ENCODE results near the gene COL6A1. TPM values are rescaled to one million over a fixed set of nuclear protein-coding genes. Genes with fewer than 3 reads are reported as not detected.

COL6A1 gene
- total and polyA plus RNA-seq, 4 donors = 16.9 to 82.0 (median 35.7) TPM

DNA sequence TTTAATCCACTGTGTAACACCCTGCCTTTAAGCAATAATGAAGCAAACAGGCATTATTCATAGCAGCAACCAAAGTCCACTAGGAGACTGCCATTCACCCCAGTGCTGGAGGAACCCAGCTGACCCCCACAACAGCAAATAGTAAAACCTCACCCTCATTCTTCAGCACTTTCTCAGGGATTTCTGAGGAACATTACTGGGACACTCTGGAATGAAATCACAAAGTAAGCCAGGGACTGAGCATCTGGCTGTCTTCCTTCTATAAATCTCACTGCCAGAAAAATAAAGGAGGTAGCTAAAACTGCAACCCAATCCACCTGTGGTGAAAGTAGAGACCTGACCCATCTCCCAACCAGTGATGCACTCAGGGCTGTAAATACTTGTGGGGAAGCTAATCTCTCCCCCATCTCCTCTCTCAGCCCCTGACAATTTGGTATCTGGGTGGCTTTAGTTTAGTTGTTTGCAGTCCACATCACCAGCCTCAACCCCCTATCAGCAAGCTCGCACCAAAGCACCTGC, 47.1 kb downstream of the COL6A1 start:
- 82% methylated on average over 1 of the region's 1 CpG for WGBS

DNA sequence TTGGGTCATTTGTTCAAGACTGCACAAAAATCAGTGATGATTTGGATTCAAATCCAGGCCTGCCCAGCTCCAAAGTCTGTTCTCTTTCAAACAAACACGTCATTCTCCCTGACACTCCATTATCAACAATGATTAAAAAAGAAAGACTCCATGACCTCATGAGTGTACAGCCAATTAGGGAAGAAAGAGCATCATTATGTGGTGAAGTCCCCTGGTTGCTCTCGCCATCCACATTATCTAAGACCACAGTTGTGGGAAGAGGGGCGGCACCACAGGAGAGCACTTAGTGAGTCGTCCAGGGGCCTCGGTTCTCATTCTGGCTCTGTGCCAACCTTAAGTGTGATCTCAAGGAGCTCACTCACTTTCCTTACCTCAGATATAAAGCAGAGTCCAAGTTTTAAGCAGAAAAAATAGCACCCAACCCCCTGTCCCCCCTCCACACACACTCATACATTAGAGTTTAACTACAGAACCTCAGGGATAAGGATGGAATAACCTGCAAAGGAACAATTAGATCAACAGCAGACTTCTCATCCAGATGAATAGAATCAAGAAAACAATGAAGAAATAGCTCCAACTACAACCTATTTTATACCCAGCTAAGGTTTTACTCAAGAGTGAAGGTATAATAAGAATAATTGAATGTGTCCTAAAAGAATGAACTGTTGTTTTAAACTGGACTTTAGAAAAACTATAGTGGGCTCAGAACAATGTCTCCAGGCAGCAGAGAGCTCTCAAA, 47.8 kb downstream of the COL6A1 start:
- Histone ChIP-seq H3K36me3 (ENCODE audit: control insufficient read depth in 4 of 4, insufficient read depth in 3 of 4, low read depth in 1 of 4, low read length in 3 of 4) (no peaks in the 10 kb centered on the region), H3K9me3 (ENCODE audit: control insufficient read depth in 4 of 4, low read length in 3 of 4) (peaks cover 0 to 13% (median 2%) of the 10 kb centered on the region in 4 donors), H3K4me3 (ENCODE audit: low read depth in 1 of 3, low read length in 3 of 3) (no peak overlapping the region), H3K9ac (ENCODE audit: low read depth in 1 of 2, low read length in 2 of 2) (no peak overlapping the region), H3K27me3 (ENCODE audit: control insufficient read depth in 4 of 4, insufficient read depth in 4 of 4, low read length in 3 of 4) (no peaks in the 10 kb centered on the region), H3K27ac (ENCODE audit: low read depth in 1 of 2, low read length in 2 of 2) (peak overlapping the region; percentile 40 to 61), H3K4me1 (ENCODE audit: control insufficient read depth in 4 of 4, insufficient read depth in 4 of 4, low read length in 3 of 4) (no peaks in the 10 kb centered on the region)
- DNase-seq (ENCODE audit: low spot score) = no peak
- TF ChIP-seq, protein P1, sequence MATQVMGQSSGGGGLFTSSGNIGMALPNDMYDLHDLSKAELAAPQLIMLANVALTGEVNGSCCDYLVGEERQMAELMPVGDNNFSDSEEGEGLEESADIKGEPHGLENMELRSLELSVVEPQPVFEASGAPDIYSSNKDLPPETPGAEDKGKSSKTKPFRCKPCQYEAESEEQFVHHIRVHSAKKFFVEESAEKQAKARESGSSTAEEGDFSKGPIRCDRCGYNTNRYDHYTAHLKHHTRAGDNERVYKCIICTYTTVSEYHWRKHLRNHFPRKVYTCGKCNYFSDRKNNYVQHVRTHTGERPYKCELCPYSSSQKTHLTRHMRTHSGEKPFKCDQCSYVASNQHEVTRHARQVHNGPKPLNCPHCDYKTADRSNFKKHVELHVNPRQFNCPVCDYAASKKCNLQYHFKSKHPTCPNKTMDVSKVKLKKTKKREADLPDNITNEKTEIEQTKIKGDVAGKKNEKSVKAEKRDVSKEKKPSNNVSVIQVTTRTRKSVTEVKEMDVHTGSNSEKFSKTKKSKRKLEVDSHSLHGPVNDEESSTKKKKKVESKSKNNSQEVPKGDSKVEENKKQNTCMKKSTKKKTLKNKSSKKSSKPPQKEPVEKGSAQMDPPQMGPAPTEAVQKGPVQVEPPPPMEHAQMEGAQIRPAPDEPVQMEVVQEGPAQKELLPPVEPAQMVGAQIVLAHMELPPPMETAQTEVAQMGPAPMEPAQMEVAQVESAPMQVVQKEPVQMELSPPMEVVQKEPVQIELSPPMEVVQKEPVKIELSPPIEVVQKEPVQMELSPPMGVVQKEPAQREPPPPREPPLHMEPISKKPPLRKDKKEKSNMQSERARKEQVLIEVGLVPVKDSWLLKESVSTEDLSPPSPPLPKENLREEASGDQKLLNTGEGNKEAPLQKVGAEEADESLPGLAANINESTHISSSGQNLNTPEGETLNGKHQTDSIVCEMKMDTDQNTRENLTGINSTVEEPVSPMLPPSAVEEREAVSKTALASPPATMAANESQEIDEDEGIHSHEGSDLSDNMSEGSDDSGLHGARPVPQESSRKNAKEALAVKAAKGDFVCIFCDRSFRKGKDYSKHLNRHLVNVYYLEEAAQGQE (IDR thresholded peaks at IDR 0.05) = no peak
- TF ChIP-seq RXRA (IDR thresholded peaks at IDR 0.05) (no peak), FOXA2 (IDR thresholded peaks at IDR 0.05) (no peak), EGR1 (IDR thresholded peaks at IDR 0.05; ENCODE audit: low read depth in 2 of 2) (no peak), SP1 (IDR thresholded peaks at IDR 0.05) (no peak), FOXA1 (IDR thresholded peaks at IDR 0.05) (no peak), RAD21 (IDR thresholded peaks at IDR 0.05) (no peak), HNF4G (IDR thresholded peaks at IDR 0.05) (no peak), NR2F2 (IDR thresholded peaks at IDR 0.05) (no peak), YY1 (IDR thresholded peaks at IDR 0.05) (no peak), GABPA (IDR thresholded peaks at IDR 0.05 in 1 of 2, conservative IDR thresholded peaks at IDR 0.05 in 1 of 2) (no peak), TAF1 (conservative IDR thresholded peaks at IDR 0.05) (no peak)
- TF ChIP-seq, protein P2, sequence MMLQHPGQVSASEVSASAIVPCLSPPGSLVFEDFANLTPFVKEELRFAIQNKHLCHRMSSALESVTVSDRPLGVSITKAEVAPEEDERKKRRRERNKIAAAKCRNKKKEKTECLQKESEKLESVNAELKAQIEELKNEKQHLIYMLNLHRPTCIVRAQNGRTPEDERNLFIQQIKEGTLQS (IDR thresholded peaks at IDR 0.05) = no peak
- TF ChIP-seq, protein P3, sequence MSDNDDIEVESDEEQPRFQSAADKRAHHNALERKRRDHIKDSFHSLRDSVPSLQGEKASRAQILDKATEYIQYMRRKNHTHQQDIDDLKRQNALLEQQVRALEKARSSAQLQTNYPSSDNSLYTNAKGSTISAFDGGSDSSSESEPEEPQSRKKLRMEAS (IDR thresholded peaks at IDR 0.05) = no peak
- TF ChIP-seq, protein P4, sequence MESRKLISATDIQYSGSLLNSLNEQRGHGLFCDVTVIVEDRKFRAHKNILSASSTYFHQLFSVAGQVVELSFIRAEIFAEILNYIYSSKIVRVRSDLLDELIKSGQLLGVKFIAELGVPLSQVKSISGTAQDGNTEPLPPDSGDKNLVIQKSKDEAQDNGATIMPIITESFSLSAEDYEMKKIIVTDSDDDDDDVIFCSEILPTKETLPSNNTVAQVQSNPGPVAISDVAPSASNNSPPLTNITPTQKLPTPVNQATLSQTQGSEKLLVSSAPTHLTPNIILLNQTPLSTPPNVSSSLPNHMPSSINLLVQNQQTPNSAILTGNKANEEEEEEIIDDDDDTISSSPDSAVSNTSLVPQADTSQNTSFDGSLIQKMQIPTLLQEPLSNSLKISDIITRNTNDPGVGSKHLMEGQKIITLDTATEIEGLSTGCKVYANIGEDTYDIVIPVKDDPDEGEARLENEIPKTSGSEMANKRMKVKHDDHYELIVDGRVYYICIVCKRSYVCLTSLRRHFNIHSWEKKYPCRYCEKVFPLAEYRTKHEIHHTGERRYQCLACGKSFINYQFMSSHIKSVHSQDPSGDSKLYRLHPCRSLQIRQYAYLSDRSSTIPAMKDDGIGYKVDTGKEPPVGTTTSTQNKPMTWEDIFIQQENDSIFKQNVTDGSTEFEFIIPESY (IDR thresholded peaks at IDR 0.05) = no peak
- WGBS = 72% methylated on average over 5 of the region's 5 CpGs

More for the DNA sequence above, 47.1 kb downstream of the COL6A1 start:
- Histone ChIP-seq H3K27me3 (ENCODE audit: control insufficient read depth in 4 of 4, insufficient read depth in 4 of 4, low read length in 3 of 4) (no peaks in the 10 kb centered on the region), H3K36me3 (ENCODE audit: control insufficient read depth in 4 of 4, insufficient read depth in 3 of 4, low read depth in 1 of 4, low read length in 3 of 4) (no peaks in the 10 kb centered on the region), H3K9me3 (ENCODE audit: control insufficient read depth in 4 of 4, low read length in 3 of 4) (peaks cover 0 to 13% (median 2%) of the 10 kb centered on the region in 4 donors), H3K4me1 (ENCODE audit: control insufficient read depth in 4 of 4, insufficient read depth in 4 of 4, low read length in 3 of 4) (no peaks in the 10 kb centered on the region), H3K27ac (ENCODE audit: low read depth in 1 of 2, low read length in 2 of 2) (peak overlapping the region; percentile 40 to 61), H3K9ac (ENCODE audit: low read depth in 1 of 2, low read length in 2 of 2) (no peak overlapping the region), H3K4me3 (ENCODE audit: low read depth in 1 of 3, low read length in 3 of 3) (no peak overlapping the region)
- TF ChIP-seq, protein P2 (IDR thresholded peaks at IDR 0.05) = no peak
- TF ChIP-seq, protein P1 (IDR thresholded peaks at IDR 0.05) = peak; percentile 69
- TF ChIP-seq FOXA2 (IDR thresholded peaks at IDR 0.05) = no peak
- TF ChIP-seq, protein P3 (IDR thresholded peaks at IDR 0.05) = no peak
- DNase-seq (ENCODE audit: low spot score) = no peak
